Measurements from ENCODE around the gene FAM222B.
A peak's percentile ranks its signal among the peaks of the same experiment; 100 is the strongest.

FAM222B gene

GRCh38 chr17:28746611-28747050 is 96.0 kb downstream of the FAM222B start:
- H3K27ac ChIP-seq (ENCODE audit: low read length): peak overlapping the region; percentile 67
- H3K4me3 ChIP-seq (ENCODE audit: low read length): peak overlapping the region; percentile 87
- peak overlapping the region; percentile 96; the same call in 1 of the 2 replicates for H3K9ac ChIP-seq (ENCODE audit: low read depth, low read length)
- peaks cover 64% of the 10 kb centered on the region for H3K36me3 ChIP-seq (ENCODE audit: insufficient read depth, low read depth, low read length)
- H3K9me3 ChIP-seq (ENCODE audit: insufficient read depth, low read depth, low read length): no peaks in the 10 kb centered on the region
- H3K27me3 ChIP-seq (ENCODE audit: insufficient read depth, low read length): no peaks in the 10 kb centered on the region
- H3K4me1 ChIP-seq (ENCODE audit: insufficient read depth, low read length): peaks cover 14% of the 10 kb centered on the region

- no peaks in the 10 kb centered on the region for H3K9me3 ChIP-seq (ENCODE audit: insufficient read depth, low read depth, low read length)
- peak overlapping the region; percentile 96 for H3K9ac ChIP-seq (ENCODE audit: low read depth, low read length)
- H3K4me3 ChIP-seq (ENCODE audit: low read length): peak overlapping the region; percentile 87
- peaks cover 14% of the 10 kb centered on the region for H3K4me1 ChIP-seq (ENCODE audit: insufficient read depth, low read length)
- no peaks in the 10 kb centered on the region for H3K27me3 ChIP-seq (ENCODE audit: insufficient read depth, low read length)
- peak overlapping the region; percentile 67 for H3K27ac ChIP-seq (ENCODE audit: low read length)
- H3K36me3 ChIP-seq (ENCODE audit: insufficient read depth, low read depth, low read length): peaks cover 58% of the 10 kb centered on the region
Observed at GRCh38 chr17:28745786-28746411, 96.7 kb downstream of the FAM222B start.

GRCh38 chr17:28744972-28745785 is 97.4 kb downstream of the FAM222B start:
- H3K27me3 ChIP-seq (ENCODE audit: insufficient read depth, low read length): no peaks in the 10 kb centered on the region
- H3K4me1 ChIP-seq (ENCODE audit: insufficient read depth, low read length): peaks cover 14% of the 10 kb centered on the region
- H3K9ac ChIP-seq (ENCODE audit: low read depth, low read length): peak overlapping the region; percentile 96
- no peaks in the 10 kb centered on the region for H3K9me3 ChIP-seq (ENCODE audit: insufficient read depth, low read depth, low read length)
- H3K36me3 ChIP-seq (ENCODE audit: insufficient read depth, low read depth, low read length): peaks cover 54% of the 10 kb centered on the region
- peak overlapping the region; percentile 67 for H3K27ac ChIP-seq (ENCODE audit: low read length)
- H3K4me3 ChIP-seq (ENCODE audit: low read length): peak overlapping the region; percentile 87

GRCh38 chr17:28744104-28744971 is 98.3 kb downstream of the FAM222B start:
- peaks cover 14% of the 10 kb centered on the region for H3K4me1 ChIP-seq (ENCODE audit: insufficient read depth, low read length)
- peak overlapping the region; percentile 96 for H3K9ac ChIP-seq (ENCODE audit: low read depth, low read length)
- H3K36me3 ChIP-seq (ENCODE audit: insufficient read depth, low read depth, low read length): peaks cover 47% of the 10 kb centered on the region
- H3K4me3 ChIP-seq (ENCODE audit: low read length): peak overlapping the region; percentile 87
- no peaks in the 10 kb centered on the region for H3K9me3 ChIP-seq (ENCODE audit: insufficient read depth, low read depth, low read length)
- H3K27ac ChIP-seq (ENCODE audit: low read length): peak overlapping the region; percentile 67
- H3K27me3 ChIP-seq (ENCODE audit: insufficient read depth, low read length): no peaks in the 10 kb centered on the region

GRCh38 chr17:28743243-28744103 is 99.1 kb downstream of the FAM222B start, which contains the start of gene TRAF4:
TRAF4 (plus strand) TSS chr17:28744011; CDS start chr17:28744113, 102 bp downstream.
- Histone ChIP-seq H3K4me1 (ENCODE audit: insufficient read depth, low read length) (peaks cover 14% of the 10 kb centered on the region), H3K9me3 (ENCODE audit: insufficient read depth, low read depth, low read length) (no peaks in the 10 kb centered on the region), H3K36me3 (ENCODE audit: insufficient read depth, low read depth, low read length) (peaks cover 47% of the 10 kb centered on the region), H3K9ac (ENCODE audit: low read depth, low read length) (peak within 1 kb of the TSS; percentile 96), H3K4me3 (ENCODE audit: low read length) (peak within 1 kb of the TSS; percentile 87), H3K27me3 (ENCODE audit: insufficient read depth, low read length) (no peaks in the 10 kb centered on the region), H3K27ac (ENCODE audit: low read length) (peak within 1 kb of the TSS; percentile 67)

- Histone ChIP-seq H3K27ac (ENCODE audit: low read length) (no peak overlapping the region), H3K9ac (ENCODE audit: low read depth, low read length) (no peak overlapping the region), H3K4me1 (ENCODE audit: insufficient read depth, low read length) (peaks cover 10% of the 10 kb centered on the region)
Observed at GRCh38 chr17:28741358-28742349, 100.9 kb downstream of the FAM222B start.

GRCh38 chr17:28740406-28741357 is 101.9 kb downstream of the FAM222B start:
- Histone ChIP-seq H3K9me3 (ENCODE audit: insufficient read depth, low read depth, low read length) (no peaks in the 10 kb centered on the region), H3K27ac (ENCODE audit: low read length) (no peak overlapping the region), H3K4me3 (ENCODE audit: low read length) (no peak overlapping the region), H3K27me3 (ENCODE audit: insufficient read depth, low read length) (no peaks in the 10 kb centered on the region), H3K4me1 (ENCODE audit: insufficient read depth, low read length) (peaks cover under 1% of the 10 kb centered on the region; the same call in 1 of the 2 replicates), H3K36me3 (ENCODE audit: insufficient read depth, low read depth, low read length) (peaks cover 29% of the 10 kb centered on the region), H3K9ac (ENCODE audit: low read depth, low read length) (no peak overlapping the region)

More at GRCh38 chr17:28741358-28742349, 100.9 kb downstream of the FAM222B start:
- Histone ChIP-seq H3K27me3 (ENCODE audit: insufficient read depth, low read length) (no peaks in the 10 kb centered on the region), H3K4me3 (ENCODE audit: low read length) (no peak overlapping the region), H3K9me3 (ENCODE audit: insufficient read depth, low read depth, low read length) (no peaks in the 10 kb centered on the region), H3K36me3 (ENCODE audit: insufficient read depth, low read depth, low read length) (peaks cover 38% of the 10 kb centered on the region)

GRCh38 chr17:28738680-28739384 is 103.8 kb downstream of the FAM222B start:
- Histone ChIP-seq H3K9me3 (ENCODE audit: insufficient read depth, low read depth, low read length) (no peaks in the 10 kb centered on the region), H3K27me3 (ENCODE audit: insufficient read depth, low read length) (no peaks in the 10 kb centered on the region), H3K4me1 (ENCODE audit: insufficient read depth, low read length) (no peaks in the 10 kb centered on the region; the same call in 1 of the 2 replicates), H3K4me3 (ENCODE audit: low read length) (no peak overlapping the region), H3K36me3 (ENCODE audit: insufficient read depth, low read depth, low read length) (peaks cover 36% of the 10 kb centered on the region), H3K9ac (ENCODE audit: low read depth, low read length) (no peak overlapping the region), H3K27ac (ENCODE audit: low read length) (no peak overlapping the region)
